Activated CD8-positive, alpha-beta T cell treated with anti-CD3 and anti-CD28 coated beads for 36 hours (primary cell): Measurements from ENCODE around the gene EEIG1. TPM values are rescaled to one million over a fixed set of nuclear protein-coding genes. Genes with fewer than 3 reads are reported as not detected.

Experiments used
- ATAC-seq: fragments of 200-7000 bp; cut with Tn5 transposase; one replicate; pipeline ENCODE4 v1.10.0; 2021; ENCODE audit warnings: mild to moderate bottlenecking, moderate library complexity
- CTCF ChIA-PET: fragments of 350-600 bp; sonication (Branson Sonifier 250); formaldehyde crosslinking; loops from one replicate; lab custom pipeline; 2021; ENCODE audit warnings: antibody characterized with exemption; lab: Charles Lee
- POLR2A ChIA-PET: fragments of 350-600 bp; sonication (Branson Sonifier 250); formaldehyde crosslinking; loops from one replicate; lab custom pipeline; 2021; ENCODE audit warnings: antibody characterized with exemption; lab: Charles Lee
- DNase-seq: peaks from one replicate; pipeline ENCODE4 v3.0.0-alpha.2; 2020
- H3K27ac Mint-ChIP-seq: one replicate; pipeline ENCODE4 v1.8.0; 2021; ENCODE audit warnings: mild to moderate bottlenecking, mixed read lengths
- H3K27me3 Mint-ChIP-seq: one replicate; pipeline ENCODE4 v1.8.0; 2021; ENCODE audit warnings: mixed read lengths
- H3K36me3 Mint-ChIP-seq: one replicate; pipeline ENCODE4 v1.8.0; 2021; ENCODE audit warnings: low read depth, mixed read lengths
- H3K4me1 Mint-ChIP-seq: one replicate; pipeline ENCODE4 v1.8.0; 2021; ENCODE audit warnings: low read depth, mixed read lengths
- H3K4me3 Mint-ChIP-seq: one replicate; pipeline ENCODE4 v1.8.0; 2021; ENCODE audit warnings: mild to moderate bottlenecking, moderate library complexity, mixed read lengths
- H3K9me3 Mint-ChIP-seq: one replicate; pipeline ENCODE4 v1.8.0; 2021; ENCODE audit warnings: mixed read lengths
- CTCF ChIP-seq: fragments of 200-600 bp; IDR thresholded peaks from one replicate; pipeline ENCODE4 v1.8.0; 2022; ENCODE audit warnings: antibody characterized with exemption, mild to moderate bottlenecking
- intact Hi-C: fragments of 100-400 bp; cut with micrococcal nuclease; formaldehyde crosslinking; loops from one replicate; pipeline ENCODE4 v1.10.0; 2022
- total RNA-seq, 2 experiments: library from RNA; stranded (reverse); gene quantifications; one replicate each; pipeline ENCODE4 v1.2.3, GENCODE V29; 2021

EEIG1 gene
- total RNA-seq, 2 experiments from 2014 or later = 79.7 to 81.5 TPM

- H3K36me3 Mint-ChIP-seq = peaks cover 38% of the 10 kb centered on the region
- CTCF ChIA-PET = interaction anchor here (0.6 to 15.3 kb wide), 6 partner anchors 12 to 218 kb away, joined by 3 to 163 read pairs (median 6); no protein-coding TSS in a partner anchor
- H3K4me3 Mint-ChIP-seq = peak overlapping the region; percentile 97
- POLR2A ChIA-PET = interaction anchor here (1.6 to 25.2 kb wide), 5 partner anchors 5 to 61 kb away, joined by 7 to 408 read pairs (median 36); partner anchors contain the start of gene EEIG1
- no peaks in the 10 kb centered on the region for H3K9me3 Mint-ChIP-seq
- peak overlapping the region; percentile 99 for H3K27ac Mint-ChIP-seq
- intact Hi-C loops = loop anchor here (2.0 kb wide), 1 partner anchor 55 kb away; no protein-coding TSS in a partner anchor
- peaks cover 94% of the 10 kb centered on the region for H3K4me1 Mint-ChIP-seq
- ATAC-seq (peak; percentile 3), DNase-seq (peak; percentile 58)
- TF ChIP-seq CTCF = no peak
- H3K27me3 Mint-ChIP-seq = no peaks in the 10 kb centered on the region
Observed at GRCh38 chr9:127971357-127972235, 9.2 kb downstream of the EEIG1 start.

- peak; percentile 73 for ATAC-seq
- POLR2A ChIA-PET = interaction anchor here (0.8 to 25.2 kb wide), 9 partner anchors 6 to 190 kb away, joined by 3 to 408 read pairs (median 7); partner anchors contain the start of gene EEIG1
Observed at GRCh38 chr9:127970401-127971313, 10.1 kb downstream of the EEIG1 start.

GRCh38 chr9:127968700-127969383 is 11.9 kb downstream of the EEIG1 start:
- CTCF ChIA-PET = interaction anchor here (2.2 to 15.3 kb wide), 2 partner anchors 14 to 66 kb away, joined by 12 to 141 read pairs; no protein-coding TSS in a partner anchor
- Mint-ChIP-seq H3K36me3 (peaks cover 25% of the 10 kb centered on the region), H3K4me1 (peaks cover 96% of the 10 kb centered on the region), H3K27me3 (no peaks in the 10 kb centered on the region), H3K9me3 (no peaks in the 10 kb centered on the region), H3K27ac (peak overlapping the region; percentile 99), H3K4me3 (peak overlapping the region; percentile 97)
- DNase-seq (no peak), ATAC-seq (peak; percentile 11)
- POLR2A ChIA-PET = interaction anchor here (1.3 to 25.2 kb wide), 4 partner anchors 8 to 58 kb away, joined by 3 to 408 read pairs (median 208); partner anchors contain the start of gene EEIG1
- TF ChIP-seq CTCF = no peak
- intact Hi-C loops = no loop called here

More at GRCh38 chr9:127970401-127971313, 10.1 kb downstream of the EEIG1 start:
- CTCF ChIA-PET = interaction anchor here (0.6 to 15.3 kb wide), 6 partner anchors 11 to 219 kb away, joined by 3 to 163 read pairs (median 6); no protein-coding TSS in a partner anchor
- Mint-ChIP-seq H3K36me3 (peaks cover 29% of the 10 kb centered on the region), H3K27me3 (no peaks in the 10 kb centered on the region), H3K4me1 (peaks cover 94% of the 10 kb centered on the region), H3K9me3 (no peaks in the 10 kb centered on the region), H3K4me3 (peak overlapping the region; percentile 97), H3K27ac (peak overlapping the region; percentile 99)
- intact Hi-C loops = loop anchor here (2.0 kb wide), 1 partner anchor 56 kb away; no protein-coding TSS in a partner anchor
- peak; percentile 90 for DNase-seq
- TF ChIP-seq CTCF = no peak

- Mint-ChIP-seq H3K4me1 (peaks cover 97% of the 10 kb centered on the region), H3K36me3 (peaks cover 25% of the 10 kb centered on the region), H3K27me3 (no peaks in the 10 kb centered on the region), H3K4me3 (peak overlapping the region; percentile 97), H3K27ac (peak overlapping the region; percentile 99), H3K9me3 (no peaks in the 10 kb centered on the region)
- peak; percentile 62 for DNase-seq
- ATAC-seq = no peak
- ChIA-PET CTCF (interaction anchor here (1.1 to 30.0 kb wide), 3 partner anchors 10 to 60 kb away, joined by 3 to 631 read pairs (median 12); no protein-coding TSS in a partner anchor), POLR2A (interaction anchor here (0.9 to 25.2 kb wide), 5 partner anchors 7 to 59 kb away, joined by 3 to 408 read pairs (median 8); partner anchors contain the start of gene EEIG1)
- intact Hi-C loops = no loop called here
- no peak for TF ChIP-seq CTCF
Observed at GRCh38 chr9:127968042-127968441, 12.7 kb downstream of the EEIG1 start.
